ENCODE measurements around the gene SENP5. TPM values are rescaled to one million over a fixed set of nuclear protein-coding genes. Genes with fewer than 3 reads are reported as not detected.

Gene SENP5
- total RNA-seq, 1 experiment from 2014 or later: 30.4 TPM

- Mint-ChIP-seq H3K27ac (no peak overlapping the region), H3K4me1 (peaks cover 0 to 4% of the 10 kb centered on the region in 2 experiments; a peak in 2 of 4 replicates), H3K36me3 (ENCODE audit: insufficient read depth in 1 of 3, low read depth in 3 of 3) (peaks cover 0 to 2% (median 0%) of the 10 kb centered on the region in 3 experiments; a peak in 2 of 7 replicates), H3K27me3 (ENCODE audit: low read depth) (no peaks in the 10 kb centered on the region), H3K4me3 (no peak overlapping the region), H3K9me3 (no peaks in the 10 kb centered on the region)
- Histone ChIP-seq H3K27me3 (ENCODE audit: insufficient read depth, low read length) (no peaks in the 10 kb centered on the region), H2AK5ac (ENCODE audit: insufficient read length, low read length) (no peak overlapping the region), H3K79me1 (ENCODE audit: insufficient read depth, low read depth, low read length, poor library complexity, severe bottlenecking) (no peaks in the 10 kb centered on the region), H3K79me2 (ENCODE audit: insufficient read depth, low read length) (peaks cover 23% of the 10 kb centered on the region; the same call in 1 of the 2 replicates), H2BK12ac (ENCODE audit: insufficient read length, low read depth, low read length) (no peak overlapping the region), H2BK15ac (ENCODE audit: low read depth, low read length) (no peak overlapping the region), H2BK5ac (ENCODE audit: insufficient read length, low read length) (no peak overlapping the region), H2BK120ac (ENCODE audit: low read depth, low read length, poor library complexity, severe bottlenecking) (no peak overlapping the region), H2BK20ac (ENCODE audit: low read depth, low read length, poor library complexity, severe bottlenecking) (no peak overlapping the region), H3K23ac (ENCODE audit: insufficient read length, low read depth, low read length) (no peak overlapping the region), H3K14ac (ENCODE audit: insufficient read depth, low read length) (no peak overlapping the region), H3K4me2 (ENCODE audit: insufficient read depth, insufficient read length, low read length) (no peak overlapping the region), H2AFZ (ENCODE audit: low read length) (no peak overlapping the region), H3K4me1 (ENCODE audit: insufficient read depth, low read length) (no peaks in the 10 kb centered on the region), H3K18ac (ENCODE audit: insufficient read length, low read depth, low read length) (no peak overlapping the region), H3K4ac (ENCODE audit: low read depth, low read length) (no peak overlapping the region), H3T11ph (ENCODE audit: low read length) (no peak overlapping the region), H3K9me3 (ENCODE audit: control insufficient read depth, low read depth, low read length) (no peaks in the 10 kb centered on the region), H3K56ac (ENCODE audit: insufficient read length, low read depth, low read length) (no peak overlapping the region), H4K5ac (ENCODE audit: insufficient read length, low read depth, low read length) (no peak overlapping the region), H4K91ac (ENCODE audit: insufficient read length, low read depth, low read length) (no peak overlapping the region), H3K9ac (ENCODE audit: extremely low read depth, insufficient read length, low read length) (no peak overlapping the region), H4K8ac (replicated peaks; ENCODE audit: insufficient read length, low read depth, low read length) (no peak overlapping the region), H3K27ac (ENCODE audit: insufficient read length, low read depth, low read length) (no peak overlapping the region), H4K20me1 (ENCODE audit: control insufficient read depth, insufficient read depth, insufficient read length) (no peaks in the 10 kb centered on the region), H3K23me2 (ENCODE audit: insufficient read length, low read depth, low read length, poor library complexity, severe bottlenecking) (no peaks in the 10 kb centered on the region)
- WGBS (ENCODE audit: extremely low coverage, insufficient read length, low lambda C conversion rate): no CpG with 5 or more reads among the region's 2 CpGs
- TF ChIP-seq CTCF (conservative IDR thresholded peaks at IDR 0.05): no peak
- no peak for DNase-seq
Observed at GRCh38 chr3:196875258-196875657, 7.5 kb downstream of the SENP5 start.

Measured in H9 (cell line).